ENCODE measurements around the gene ADGRE2. TPM values are rescaled to one million over a fixed set of nuclear protein-coding genes. Genes with fewer than 3 reads are reported as not detected.
"Not testable (repeated sequence)": the region's sequence is repeated elsewhere in the genome, so short reads cannot be mapped to it uniquely, and the experiment has no call there.

ADGRE2 gene
- 0.35 to 0.45 TPM in 2 of 3 replicates, not detected in the other for total RNA-seq

GRCh38 chr19:14778110-14778845 is at the start of gene ADGRE2:
ADGRE2 (minus strand) TSS chr19:14778560; CDS start chr19:14776756, 1,804 bp downstream.
- H3K36me3 Mint-ChIP-seq; H3K4me1 Mint-ChIP-seq; H3K27ac Mint-ChIP-seq; DNase-seq (ENCODE audit: low spot score in 2 of 2, unreplicated experiment in 2 of 2); H3K4me3 Mint-ChIP-seq; H3K9me3 Mint-ChIP-seq: not testable (repeated sequence)
- peaks cover 21% of the 10 kb centered on the region for H3K27me3 Mint-ChIP-seq (ENCODE audit: low read depth)

GRCh38 chr19:14826006-14826405 is 47.6 kb upstream of the ADGRE2 start:
- Mint-ChIP-seq H3K4me3 (no peak overlapping the region), H3K27ac (no peak overlapping the region), H3K4me1 (no peaks in the 10 kb centered on the region), H3K36me3 (no peaks in the 10 kb centered on the region), H3K9me3 (peaks cover 75% of the 10 kb centered on the region), H3K27me3 (ENCODE audit: low read depth) (no peaks in the 10 kb centered on the region)
- TF ChIP-seq CTCF (IDR thresholded peaks at IDR 0.05; ENCODE audit: unreplicated experiment): no peak
- DNase-seq (ENCODE audit: low spot score in 2 of 2, unreplicated experiment in 2 of 2): no peak

DNA sequence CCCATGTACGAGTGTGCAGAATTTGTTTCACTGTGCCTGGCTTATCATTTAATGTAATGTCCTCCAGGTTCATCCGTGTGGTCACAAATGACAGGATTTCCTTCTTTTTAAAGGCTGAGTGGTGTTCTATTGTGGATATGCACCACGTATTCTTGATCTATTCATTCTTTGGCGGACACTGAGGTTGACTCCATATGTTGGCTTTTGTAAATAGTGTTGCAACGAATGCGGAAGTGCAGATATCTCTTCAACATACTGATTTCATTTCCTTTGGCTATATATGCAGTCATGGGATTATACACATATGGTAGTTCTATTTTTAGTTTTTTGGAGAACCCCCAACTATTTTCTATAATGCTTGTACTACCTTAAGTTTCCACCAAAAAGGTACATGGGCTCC is 43.6 kb upstream of the ADGRE2 start:
- Mint-ChIP-seq H3K4me3 (no peak overlapping the region), H3K9me3 (peaks cover 72% of the 10 kb centered on the region), H3K27ac (no peak overlapping the region), H3K4me1 (no peaks in the 10 kb centered on the region), H3K36me3 (no peaks in the 10 kb centered on the region), H3K27me3 (ENCODE audit: low read depth) (no peaks in the 10 kb centered on the region)
- no peak for TF ChIP-seq CTCF (IDR thresholded peaks at IDR 0.05; ENCODE audit: unreplicated experiment)
- DNase-seq (ENCODE audit: low spot score in 2 of 2, unreplicated experiment in 2 of 2): no peak

DNA sequence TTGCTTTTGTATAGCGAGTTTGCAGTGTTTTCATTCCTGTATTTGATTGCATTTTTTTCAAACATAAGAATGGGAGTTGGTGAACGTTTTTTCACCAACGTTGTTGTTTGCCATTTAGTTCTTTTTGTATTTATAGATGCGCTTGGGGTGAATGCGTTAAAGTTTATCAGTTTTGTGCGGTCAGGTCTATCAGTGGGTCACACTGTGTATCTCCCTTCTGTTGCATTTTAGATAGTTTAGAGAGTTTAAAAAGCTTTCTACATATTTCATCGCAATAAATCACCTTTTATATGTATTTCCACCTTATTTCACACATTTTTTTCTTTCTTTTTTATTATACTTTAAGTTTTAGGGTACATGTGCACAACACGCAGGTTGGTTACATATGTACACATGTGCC is 40.2 kb upstream of the ADGRE2 start:
- Mint-ChIP-seq H3K27ac (no peak overlapping the region), H3K9me3 (peaks cover 62% of the 10 kb centered on the region), H3K36me3 (no peaks in the 10 kb centered on the region), H3K27me3 (ENCODE audit: low read depth) (no peaks in the 10 kb centered on the region), H3K4me3 (no peak overlapping the region), H3K4me1 (no peaks in the 10 kb centered on the region)
- no peak for TF ChIP-seq CTCF (IDR thresholded peaks at IDR 0.05; ENCODE audit: unreplicated experiment)
- no peak for DNase-seq (ENCODE audit: low spot score in 2 of 2, unreplicated experiment in 2 of 2)

- Mint-ChIP-seq H3K27me3 (ENCODE audit: low read depth) (no peaks in the 10 kb centered on the region), H3K27ac (no peak overlapping the region), H3K36me3 (no peaks in the 10 kb centered on the region), H3K9me3 (peaks cover 63% of the 10 kb centered on the region), H3K4me1 (no peaks in the 10 kb centered on the region), H3K4me3 (no peak overlapping the region)
- TF ChIP-seq CTCF (IDR thresholded peaks at IDR 0.05; ENCODE audit: unreplicated experiment): no peak
- no peak for DNase-seq (ENCODE audit: low spot score in 2 of 2, unreplicated experiment in 2 of 2)
Measured at GRCh38 chr19:14817052-14817451, 38.7 kb upstream of the ADGRE2 start.

GRCh38 chr19:14814982-14815652 is 36.8 kb upstream of the ADGRE2 start:
- no peak for DNase-seq (ENCODE audit: low spot score in 2 of 2, unreplicated experiment in 2 of 2)
- H3K27me3 Mint-ChIP-seq (ENCODE audit: low read depth): no peaks in the 10 kb centered on the region
- no peak for TF ChIP-seq CTCF (IDR thresholded peaks at IDR 0.05; ENCODE audit: unreplicated experiment)
- H3K27ac Mint-ChIP-seq: no peak overlapping the region
- H3K9me3 Mint-ChIP-seq: peaks cover 60% of the 10 kb centered on the region
- no peaks in the 10 kb centered on the region for H3K36me3 Mint-ChIP-seq
- H3K4me3 Mint-ChIP-seq: no peak overlapping the region
- H3K4me1 Mint-ChIP-seq: no peaks in the 10 kb centered on the region
